ENCODE results near the gene GIMAP5.

GIMAP5 gene

DNA sequence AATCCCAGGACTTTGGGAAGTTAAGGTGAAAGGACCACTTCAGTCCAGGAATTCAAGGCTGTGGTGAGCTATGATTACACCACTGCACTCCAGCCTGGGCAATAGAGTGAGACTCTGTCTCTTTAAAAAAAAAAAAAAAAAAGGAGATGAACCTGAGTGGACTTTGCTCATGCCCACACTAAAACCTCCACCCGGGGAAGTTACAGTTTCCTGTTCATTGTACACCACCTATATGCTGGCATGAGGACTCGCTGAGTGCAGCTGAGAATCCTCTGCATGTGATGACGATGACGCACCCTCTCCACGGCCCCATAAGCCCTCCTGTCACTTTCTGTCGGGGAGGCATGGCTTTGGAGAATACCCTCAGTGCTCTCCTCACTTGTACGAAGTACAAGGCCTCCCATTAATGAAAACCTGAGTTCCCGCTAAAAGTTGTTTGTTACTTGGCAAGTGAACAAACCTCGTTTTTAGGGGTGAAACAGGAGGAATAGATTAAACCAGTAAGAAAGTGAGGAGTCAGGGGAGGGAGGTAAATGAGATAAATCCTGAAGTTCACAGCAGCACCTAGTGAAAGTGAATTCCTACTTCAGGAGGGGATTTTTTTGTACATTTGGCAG, 47.0 kb downstream of the GIMAP5 start:
- H3K4me3 ChIP-seq (ENCODE audit: insufficient read length, low read depth) = no peak overlapping the region
- no peak for DNase-seq (ENCODE audit: low read depth, low spot score)
- no peaks in the 10 kb centered on the region for H3K9me3 ChIP-seq (ENCODE audit: insufficient read depth, low read length)
- H3K36me3 ChIP-seq (ENCODE audit: insufficient read depth, insufficient read length, low read length) = no peaks in the 10 kb centered on the region
- no peaks in the 10 kb centered on the region for H3K27me3 ChIP-seq (ENCODE audit: insufficient read depth, insufficient read length)
- H3K9ac ChIP-seq (ENCODE audit: insufficient read length, low read depth) = no peak overlapping the region
- H3K4me1 ChIP-seq (ENCODE audit: insufficient read depth, insufficient read length) = no peaks in the 10 kb centered on the region
- no peak for TF ChIP-seq ZNF274 (IDR thresholded peaks at IDR 0.05; ENCODE audit: low read depth, low read length)
- TF ChIP-seq SUZ12 (IDR thresholded peaks at IDR 0.05; ENCODE audit: extremely low read depth, insufficient read depth, insufficient read length) = no peak
- no peak for TF ChIP-seq YY1 (IDR thresholded peaks at IDR 0.05; ENCODE audit: insufficient read depth, insufficient read length)

DNA sequence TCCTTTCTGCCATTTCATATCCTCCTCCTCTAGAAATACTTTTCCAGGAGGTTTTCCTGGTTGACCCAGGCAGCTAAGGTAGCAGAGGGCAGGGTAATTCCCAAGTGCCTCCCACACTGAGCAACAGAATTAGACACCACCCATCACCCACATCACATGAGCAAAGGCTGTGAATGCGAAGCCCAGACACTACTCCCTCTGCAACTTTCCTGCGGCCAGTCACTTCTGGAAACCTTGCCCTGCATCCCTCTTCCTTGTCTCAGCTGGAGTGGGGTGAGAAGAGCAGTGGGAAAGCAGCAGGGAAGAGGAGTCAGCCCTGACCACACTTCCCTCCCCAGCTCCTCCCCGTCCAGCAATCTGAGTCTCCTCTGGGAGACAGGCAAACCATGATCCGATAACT, 47.7 kb downstream of the GIMAP5 start:
- H3K4me1 ChIP-seq (ENCODE audit: insufficient read depth, insufficient read length) = peaks cover 1% of the 10 kb centered on the region
- no peaks in the 10 kb centered on the region for H3K9me3 ChIP-seq (ENCODE audit: insufficient read depth, low read length)
- no peak overlapping the region for H3K4me3 ChIP-seq (ENCODE audit: insufficient read length, low read depth)
- no peak for DNase-seq (ENCODE audit: low read depth, low spot score)
- H3K27me3 ChIP-seq (ENCODE audit: insufficient read depth, insufficient read length) = no peaks in the 10 kb centered on the region
- no peaks in the 10 kb centered on the region for H3K36me3 ChIP-seq (ENCODE audit: insufficient read depth, insufficient read length, low read length)
- TF ChIP-seq SUZ12 (IDR thresholded peaks at IDR 0.05; ENCODE audit: extremely low read depth, insufficient read depth, insufficient read length) = no peak
- peak overlapping the region; percentile 4 for H3K9ac ChIP-seq (ENCODE audit: insufficient read length, low read depth)

DNA sequence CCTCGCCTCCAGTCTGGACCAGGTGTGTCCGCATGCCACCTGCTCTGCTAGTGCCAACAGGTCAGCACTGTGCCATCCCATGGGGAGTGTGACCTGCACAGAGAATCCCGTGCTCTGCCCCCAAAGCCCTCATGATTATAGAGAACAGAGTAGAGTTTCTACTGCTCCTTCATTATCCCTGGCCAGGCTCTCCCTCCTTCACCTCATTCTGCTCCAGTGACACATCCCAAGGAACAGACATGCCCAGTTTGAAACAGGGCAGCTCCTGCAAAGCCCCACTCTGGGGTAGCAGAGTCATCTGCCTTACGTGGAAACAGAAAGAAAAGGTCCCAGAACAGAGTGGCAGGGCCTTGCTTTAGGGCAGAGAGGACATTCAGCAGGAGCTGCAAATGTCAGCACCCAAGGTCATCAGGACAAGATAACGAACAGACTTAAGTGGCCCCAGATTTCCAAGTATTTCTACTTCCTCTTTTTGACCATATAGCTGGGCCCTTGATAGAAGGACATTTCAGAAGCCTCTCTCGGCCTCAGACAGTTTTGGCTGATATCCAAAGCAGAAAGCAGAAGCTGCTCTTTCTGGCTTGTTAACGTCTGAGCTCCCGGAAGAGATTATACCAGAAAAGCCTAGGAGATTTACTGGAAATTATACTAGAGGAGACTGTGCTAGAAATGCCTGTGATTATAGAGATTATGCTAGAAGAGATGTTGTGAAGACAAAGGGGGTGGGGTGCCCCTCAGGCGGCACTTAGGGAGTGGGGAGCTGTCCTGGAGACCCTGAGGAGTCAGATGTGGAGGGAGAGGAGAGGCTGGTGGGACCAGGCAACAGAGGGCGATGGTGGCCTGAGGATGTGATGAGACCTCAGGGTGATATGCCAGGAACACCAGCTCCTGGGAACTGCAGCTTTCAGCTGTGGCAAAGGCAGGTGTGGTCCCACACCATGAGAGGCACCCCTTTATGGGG, 50.4 kb downstream of the GIMAP5 start:
- no peak overlapping the region for H3K9ac ChIP-seq (ENCODE audit: insufficient read length, low read depth)

DNA sequence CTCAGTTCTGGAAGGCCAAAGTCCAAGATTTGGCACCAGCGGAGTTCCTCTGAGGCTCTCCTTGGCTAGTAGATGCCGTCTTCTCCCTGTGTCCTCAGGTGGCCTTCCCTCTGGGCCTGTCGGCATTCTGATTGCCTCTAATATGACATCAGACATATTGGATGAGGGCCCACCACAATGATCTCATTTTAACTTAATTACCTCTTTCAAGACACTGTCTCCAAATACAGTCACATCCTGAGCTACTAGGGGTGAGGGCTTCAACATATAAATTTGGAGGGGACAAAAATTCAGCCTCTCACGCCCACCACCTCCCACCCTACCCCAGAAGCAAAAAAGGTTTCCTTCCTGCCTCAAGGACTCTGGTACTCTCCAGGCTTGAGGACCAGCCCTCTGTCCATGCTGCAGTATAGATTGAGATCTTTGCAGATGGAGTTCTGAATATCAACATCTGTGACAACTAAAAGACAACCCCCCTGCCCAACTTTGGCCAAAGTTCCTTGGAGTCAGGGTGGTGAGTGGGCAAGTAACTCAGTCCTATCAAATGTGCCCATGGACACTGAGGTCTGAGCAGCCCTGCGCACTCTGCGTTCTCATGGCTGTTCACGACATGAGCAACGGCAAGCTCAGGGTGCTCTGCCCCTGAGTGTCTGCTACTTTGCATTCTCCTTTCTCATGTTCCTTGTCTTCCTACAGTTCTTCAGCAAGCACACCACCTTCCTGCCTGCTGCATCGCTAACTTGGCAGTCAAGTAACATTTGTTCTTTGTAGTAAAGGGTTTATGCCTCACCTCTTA, 51.5 kb downstream of the GIMAP5 start:
- DNase-seq (ENCODE audit: low read depth, low spot score) = no peak
- Histone ChIP-seq H3K4me3 (ENCODE audit: insufficient read length, low read depth) (no peak overlapping the region), H3K9ac (ENCODE audit: insufficient read length, low read depth) (no peak overlapping the region), H3K4me1 (ENCODE audit: insufficient read depth, insufficient read length) (peaks cover 1% of the 10 kb centered on the region), H3K36me3 (ENCODE audit: insufficient read depth, insufficient read length, low read length) (no peaks in the 10 kb centered on the region), H3K9me3 (ENCODE audit: insufficient read depth, low read length) (no peaks in the 10 kb centered on the region), H3K27me3 (ENCODE audit: insufficient read depth, insufficient read length) (no peaks in the 10 kb centered on the region)
- TF ChIP-seq SUZ12 (IDR thresholded peaks at IDR 0.05; ENCODE audit: extremely low read depth, insufficient read depth, insufficient read length) (no peak), YY1 (IDR thresholded peaks at IDR 0.05; ENCODE audit: insufficient read depth, insufficient read length) (no peak), ZNF274 (IDR thresholded peaks at IDR 0.05; ENCODE audit: low read depth, low read length) (no peak)

More for the DNA sequence above, 50.4 kb downstream of the GIMAP5 start:
- H3K27me3 ChIP-seq (ENCODE audit: insufficient read depth, insufficient read length) = no peaks in the 10 kb centered on the region
- H3K9me3 ChIP-seq (ENCODE audit: insufficient read depth, low read length) = no peaks in the 10 kb centered on the region
- peaks cover 1% of the 10 kb centered on the region for H3K4me1 ChIP-seq (ENCODE audit: insufficient read depth, insufficient read length)
- H3K4me3 ChIP-seq (ENCODE audit: insufficient read length, low read depth) = no peak overlapping the region
- no peak for TF ChIP-seq ZNF274 (IDR thresholded peaks at IDR 0.05; ENCODE audit: low read depth, low read length)
- no peak for TF ChIP-seq SUZ12 (IDR thresholded peaks at IDR 0.05; ENCODE audit: extremely low read depth, insufficient read depth, insufficient read length)
- no peak for TF ChIP-seq YY1 (IDR thresholded peaks at IDR 0.05; ENCODE audit: insufficient read depth, insufficient read length)
- H3K36me3 ChIP-seq (ENCODE audit: insufficient read depth, insufficient read length, low read length) = no peaks in the 10 kb centered on the region
- DNase-seq (ENCODE audit: low read depth, low spot score) = no peak

DNA sequence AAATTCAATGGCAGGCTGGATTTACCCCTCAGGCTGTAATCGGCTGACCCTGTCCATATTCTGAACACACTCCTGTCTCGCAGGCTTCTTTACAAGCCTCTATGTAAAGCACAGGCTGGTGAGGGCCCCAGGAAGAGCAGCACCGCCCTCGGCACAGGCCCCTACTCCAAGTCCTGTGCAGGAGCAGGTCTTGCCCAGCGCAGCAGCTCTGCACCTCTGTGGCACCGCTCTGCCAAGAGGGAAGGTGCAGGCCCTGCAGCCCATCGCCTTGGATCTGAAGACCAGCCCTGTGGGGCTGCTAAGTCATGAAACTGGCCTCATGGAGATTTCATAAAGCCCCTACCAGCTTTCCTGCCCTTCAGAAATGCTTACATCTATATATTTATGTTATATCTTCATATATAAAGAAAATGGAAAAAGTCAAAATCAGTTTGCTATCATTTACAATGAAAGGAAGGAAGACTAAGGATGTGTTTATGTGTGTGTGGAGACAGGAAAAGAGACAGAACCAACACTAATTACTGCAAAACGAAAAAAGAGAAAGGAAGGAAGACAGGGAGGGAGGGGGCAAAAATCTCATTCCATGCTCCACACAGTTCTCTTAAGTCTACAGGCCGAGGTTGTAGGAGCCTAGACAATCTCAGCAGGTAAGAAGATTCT, 53.3 kb downstream of the GIMAP5 start:
- no peak for DNase-seq (ENCODE audit: low read depth, low spot score)
- TF ChIP-seq ZNF274 (IDR thresholded peaks at IDR 0.05; ENCODE audit: low read depth, low read length) (no peak), YY1 (IDR thresholded peaks at IDR 0.05; ENCODE audit: insufficient read depth, insufficient read length) (no peak), SUZ12 (IDR thresholded peaks at IDR 0.05; ENCODE audit: extremely low read depth, insufficient read depth, insufficient read length) (no peak)
- Histone ChIP-seq H3K36me3 (ENCODE audit: insufficient read depth, insufficient read length, low read length) (no peaks in the 10 kb centered on the region), H3K9ac (ENCODE audit: insufficient read length, low read depth) (no peak overlapping the region), H3K4me3 (ENCODE audit: insufficient read length, low read depth) (no peak overlapping the region), H3K4me1 (ENCODE audit: insufficient read depth, insufficient read length) (peaks cover 1% of the 10 kb centered on the region), H3K9me3 (ENCODE audit: insufficient read depth, low read length) (no peaks in the 10 kb centered on the region), H3K27me3 (ENCODE audit: insufficient read depth, insufficient read length) (no peaks in the 10 kb centered on the region)

DNA sequence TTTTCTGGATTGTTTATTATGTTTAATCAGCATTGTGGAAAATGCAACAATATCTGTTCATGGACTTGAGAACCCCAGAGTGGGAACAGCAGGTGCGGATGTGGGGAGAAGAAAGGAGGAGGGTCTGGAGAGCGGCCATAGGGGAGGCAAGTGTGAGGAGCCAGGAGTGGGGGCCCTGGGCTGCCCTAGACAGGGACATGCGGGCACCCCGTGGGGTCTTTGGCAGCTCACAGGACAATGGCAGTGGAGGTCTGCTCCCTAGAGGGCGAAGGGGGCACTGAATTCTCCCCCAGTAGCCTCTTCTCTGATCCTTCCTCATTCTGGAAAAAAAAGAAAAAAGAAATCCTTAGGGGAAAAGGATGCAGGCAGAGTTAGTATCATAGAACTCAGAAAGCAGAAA, 54.1 kb downstream of the GIMAP5 start:
- Histone ChIP-seq H3K4me1 (ENCODE audit: insufficient read depth, insufficient read length) (peaks cover 1% of the 10 kb centered on the region), H3K27me3 (ENCODE audit: insufficient read depth, insufficient read length) (no peaks in the 10 kb centered on the region), H3K4me3 (ENCODE audit: insufficient read length, low read depth) (no peak overlapping the region), H3K9ac (ENCODE audit: insufficient read length, low read depth) (no peak overlapping the region), H3K9me3 (ENCODE audit: insufficient read depth, low read length) (no peaks in the 10 kb centered on the region), H3K36me3 (ENCODE audit: insufficient read depth, insufficient read length, low read length) (no peaks in the 10 kb centered on the region)
- no peak for TF ChIP-seq SUZ12 (IDR thresholded peaks at IDR 0.05; ENCODE audit: extremely low read depth, insufficient read depth, insufficient read length)
- no peak for TF ChIP-seq YY1 (IDR thresholded peaks at IDR 0.05; ENCODE audit: insufficient read depth, insufficient read length)
- no peak for TF ChIP-seq ZNF274 (IDR thresholded peaks at IDR 0.05; ENCODE audit: low read depth, low read length)
- no peak for DNase-seq (ENCODE audit: low read depth, low spot score)

All from NT2/D1 (cell line).